GM18870 (cell line): ENCODE data around the gene OR51I2.

Experiments
- ATAC-seq: cut with Tn5 transposase; IDR thresholded peaks from one replicate; pipeline ENCODE4 v1.9.1; 2021; ENCODE audit warnings: moderate library complexity; ENCODE audit not compliant: unreplicated experiment

OR51I2 gene, protein sequence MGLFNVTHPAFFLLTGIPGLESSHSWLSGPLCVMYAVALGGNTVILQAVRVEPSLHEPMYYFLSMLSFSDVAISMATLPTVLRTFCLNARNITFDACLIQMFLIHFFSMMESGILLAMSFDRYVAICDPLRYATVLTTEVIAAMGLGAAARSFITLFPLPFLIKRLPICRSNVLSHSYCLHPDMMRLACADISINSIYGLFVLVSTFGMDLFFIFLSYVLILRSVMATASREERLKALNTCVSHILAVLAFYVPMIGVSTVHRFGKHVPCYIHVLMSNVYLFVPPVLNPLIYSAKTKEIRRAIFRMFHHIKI

DNA sequence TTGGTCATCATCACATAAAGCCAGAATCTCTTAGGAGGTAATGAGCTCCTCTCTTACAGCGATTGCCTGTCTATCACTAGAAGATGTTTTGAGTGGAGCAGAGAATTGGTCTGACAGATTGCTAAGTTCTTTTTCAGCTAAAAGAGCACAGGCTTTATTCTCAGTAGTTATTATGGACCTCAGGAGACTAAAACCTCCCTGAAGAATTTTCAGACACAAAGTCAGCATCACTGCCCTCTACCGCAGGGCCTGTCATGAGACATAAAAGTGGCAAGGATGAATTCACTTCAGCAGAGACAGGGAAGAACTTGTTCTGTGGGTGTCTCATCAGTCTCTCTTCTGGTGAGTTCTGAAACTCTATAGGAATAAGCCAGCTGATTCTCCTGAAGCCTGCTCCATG, at the start of gene OR51I2:
TSS of gene OR51I2 (plus strand) at position 301 of the 400 bp plus-strand sequence. CDS start 4,166 bp downstream, outside the sequence.
- no peak for ATAC-seq

DNA sequence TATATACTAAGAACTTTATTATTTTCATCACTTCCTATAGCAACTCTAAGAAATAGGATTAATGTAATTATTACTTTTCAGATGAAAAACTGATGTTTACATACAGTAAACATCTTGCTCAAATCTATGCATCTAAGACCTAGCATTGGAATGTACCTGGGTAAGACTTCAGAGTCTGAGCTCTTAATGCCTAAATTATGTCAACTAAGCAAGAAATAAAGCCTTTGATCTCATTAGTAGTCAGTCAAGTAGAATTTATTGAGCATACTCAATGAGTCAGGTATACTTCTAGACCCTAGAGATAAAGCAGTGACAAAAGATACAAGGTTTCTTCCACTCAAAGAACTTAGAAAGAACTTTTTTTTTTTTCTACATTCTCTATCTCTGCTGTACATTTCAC, 44.0 kb upstream of the OR51I2 start:
- ATAC-seq = no peak

DNA sequence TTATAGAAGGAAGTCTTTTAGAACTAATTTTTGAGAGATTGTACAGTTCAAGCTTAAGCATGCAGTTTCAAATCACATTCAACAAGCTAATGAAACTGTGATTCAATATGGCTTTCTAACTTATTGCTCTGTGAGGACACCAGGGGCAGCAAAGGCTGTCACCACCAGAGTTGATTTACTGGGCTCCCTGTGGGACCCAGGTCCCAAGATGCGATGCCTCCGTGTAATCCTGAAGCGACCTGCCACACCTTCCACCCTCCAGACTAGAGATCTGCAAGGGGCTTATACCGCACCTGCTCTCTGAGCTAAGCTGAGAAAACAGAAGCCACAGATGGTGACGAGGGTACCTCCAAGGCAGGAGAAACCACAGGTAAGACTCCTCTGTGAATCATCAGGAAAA, 28.1 kb upstream of the OR51I2 start:
- no peak for ATAC-seq

DNA sequence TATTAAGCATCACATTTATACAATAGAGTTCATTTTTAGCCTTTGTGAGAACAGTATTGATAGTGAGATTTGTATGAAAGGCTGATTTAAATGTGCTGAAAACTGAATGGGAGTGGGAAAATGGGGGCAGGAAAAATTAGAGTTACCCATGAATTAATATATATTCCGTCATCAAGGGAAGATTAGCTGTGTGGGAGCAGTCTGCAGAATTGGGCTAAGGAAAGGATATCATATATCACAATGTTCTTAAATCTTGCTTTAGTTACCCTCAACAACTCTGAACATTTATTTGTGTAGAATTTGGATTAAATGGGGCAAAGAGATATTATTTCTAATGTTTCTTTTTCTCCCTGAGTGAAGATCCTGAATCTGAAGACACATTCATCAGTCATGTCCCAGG, 27.3 kb upstream of the OR51I2 start, which contains the start of gene OR51Q1:
TSS of gene OR51Q1 (plus strand) at position 301 of the 400 bp plus-strand sequence. CDS start at position 391, 90 bp downstream.
- no peak for ATAC-seq

DNA sequence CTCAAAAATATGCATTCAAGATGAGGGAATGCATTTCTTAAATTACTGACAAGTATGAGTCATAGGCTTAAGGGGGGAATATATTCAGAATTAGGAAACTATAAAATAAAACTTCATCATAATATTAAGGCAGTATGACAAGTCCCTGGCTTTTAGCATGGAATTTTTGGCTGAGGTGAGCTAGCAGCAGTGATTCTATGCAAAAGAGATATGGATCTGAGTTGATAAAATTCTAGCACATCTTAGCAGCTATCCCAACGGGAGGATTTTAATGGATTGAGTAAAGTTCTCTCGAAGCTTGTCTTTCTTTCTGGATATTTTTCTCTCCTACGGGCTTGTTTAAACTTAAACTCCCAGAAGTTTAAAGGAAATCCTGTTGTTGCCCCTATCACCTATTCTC, 26.0 kb upstream of the OR51I2 start:
- ATAC-seq = no peak

DNA sequence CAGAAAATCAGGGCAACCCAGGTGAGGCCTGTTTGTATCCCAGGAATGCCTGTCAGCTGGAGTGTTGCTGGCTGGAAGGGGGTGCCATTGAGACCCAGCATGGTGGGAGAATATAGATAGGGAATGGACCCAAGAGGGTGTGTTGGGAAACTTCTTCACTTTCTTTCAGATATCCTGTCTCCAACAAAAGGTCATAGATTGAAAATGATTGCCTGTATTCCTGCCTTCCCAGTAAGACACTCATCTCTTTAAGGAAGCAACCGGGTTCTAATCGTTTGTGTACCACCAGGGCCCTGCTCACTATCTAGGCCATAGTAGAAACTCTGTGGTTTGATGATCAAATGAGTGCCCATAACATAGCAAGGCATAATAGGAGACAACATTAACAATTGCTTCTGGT, 7.7 kb upstream of the OR51I2 start, which contains the start of gene OR51I1:
TSS of gene OR51I1 (minus strand) at position 101 of the 400 bp plus-strand sequence. CDS start at position 101, 0 bp downstream.
- ATAC-seq = no peak

DNA sequence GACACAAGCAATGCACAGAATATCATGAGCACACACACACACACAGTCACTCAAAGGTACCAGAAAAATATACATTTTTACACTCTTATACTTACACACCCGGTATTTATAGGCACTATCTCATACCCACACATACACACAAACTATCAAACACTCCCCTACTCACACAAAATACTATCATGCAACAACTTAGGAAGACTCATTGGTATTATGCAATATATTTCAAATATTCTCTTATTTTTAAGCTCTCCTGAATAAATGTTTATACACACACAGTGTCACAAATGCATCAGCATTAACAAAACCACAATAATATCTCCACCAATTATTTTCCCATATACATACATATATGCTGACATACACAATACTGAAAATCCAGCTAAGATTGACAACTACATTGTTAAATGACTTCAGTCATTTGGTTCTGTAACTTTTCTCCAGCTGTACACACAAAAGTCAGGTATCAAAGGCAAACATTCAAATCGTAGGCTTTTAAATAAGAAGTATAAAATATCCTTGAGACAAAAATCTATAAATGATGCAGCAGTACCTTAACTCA, 5.2 kb upstream of the OR51I2 start:
- ATAC-seq = no peak

DNA sequence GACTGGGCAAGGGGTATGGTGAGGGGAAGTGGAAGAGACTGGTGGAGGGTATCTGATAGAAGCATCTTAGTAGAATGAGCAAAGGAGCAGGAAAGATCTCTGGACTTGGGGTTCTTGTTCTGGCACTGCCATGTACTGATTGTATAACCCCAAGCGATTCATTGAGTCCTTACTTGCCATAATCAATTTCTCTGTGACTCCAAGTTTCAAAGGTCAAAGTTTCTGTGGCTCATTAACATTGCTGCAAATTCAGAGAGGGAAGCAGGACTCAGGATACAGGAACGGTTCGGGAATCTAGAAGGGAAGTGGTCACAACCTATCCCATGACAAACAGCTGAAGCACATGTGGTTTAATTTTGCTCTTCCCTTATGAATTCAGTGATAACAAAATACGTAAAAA, 309 bp downstream of the OR51I2 start:
- no peak for ATAC-seq

DNA sequence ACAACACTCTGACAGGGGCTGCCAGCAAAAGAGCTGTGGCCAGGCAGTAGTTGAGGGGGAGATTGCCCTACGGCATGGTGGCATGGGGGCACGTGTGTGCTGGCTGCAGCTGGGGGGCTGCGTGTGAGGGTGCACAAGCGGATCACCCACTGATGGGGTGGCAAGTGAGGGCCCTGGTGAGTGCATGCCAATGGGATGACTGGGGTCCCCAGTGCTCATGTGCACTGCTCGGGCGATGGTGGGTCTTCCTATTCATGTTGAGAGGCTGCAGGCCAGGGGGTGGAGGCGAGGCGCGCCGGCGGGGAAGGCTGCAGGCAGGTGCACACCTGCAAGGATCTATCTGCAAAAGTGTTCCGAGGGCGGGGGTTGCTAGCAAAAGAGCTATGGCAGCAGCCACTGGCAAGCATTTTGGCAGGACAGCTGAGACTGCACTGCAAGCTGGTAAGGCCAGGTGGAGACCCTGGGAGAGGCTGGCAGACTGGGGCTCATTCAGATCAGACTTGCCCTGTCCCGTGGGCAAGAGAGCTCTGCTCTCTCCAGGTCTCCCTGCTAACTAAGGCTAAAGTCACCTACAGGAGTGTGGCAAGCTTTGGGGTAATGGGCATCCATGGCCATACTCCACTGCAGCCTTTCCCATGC, 12.0 kb downstream of the OR51I2 start:
- no peak for ATAC-seq

DNA sequence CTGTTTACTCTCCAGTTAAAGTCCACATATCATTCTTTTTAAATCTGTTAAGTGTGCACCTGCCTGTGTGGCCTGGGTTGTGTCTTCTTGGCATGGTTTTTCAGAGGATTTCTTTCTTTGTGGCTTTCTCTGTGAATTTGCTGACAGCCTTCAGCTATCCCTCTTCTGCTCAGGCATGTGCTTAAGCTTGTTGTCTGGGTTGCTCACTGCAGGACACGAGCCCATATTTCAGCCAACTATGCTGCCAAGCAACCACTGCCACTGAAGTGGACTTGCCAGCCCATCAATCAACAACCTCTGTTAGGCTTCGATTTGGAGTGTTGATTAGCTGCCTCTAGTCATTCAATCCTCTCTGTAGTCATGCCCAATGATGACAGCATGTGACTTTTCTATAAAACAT, 18.4 kb downstream of the OR51I2 start:
- no peak for ATAC-seq

DNA sequence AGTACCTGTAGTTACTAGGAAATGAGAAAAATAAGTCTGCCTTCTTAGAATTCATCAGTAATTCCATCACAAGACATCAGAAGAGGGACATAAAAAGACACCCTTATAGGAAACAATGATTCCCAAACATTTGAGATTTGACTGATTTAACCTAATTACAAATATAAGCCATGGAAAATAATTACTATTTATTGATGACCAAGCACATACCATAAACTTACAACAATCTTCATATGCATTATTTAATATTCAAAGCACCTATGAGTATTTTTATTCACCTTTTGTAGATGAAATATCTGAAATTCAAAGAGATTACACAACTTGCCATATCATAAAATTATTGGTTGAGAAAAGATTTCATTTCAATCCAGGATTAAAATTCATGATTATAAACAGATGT, 24.8 kb downstream of the OR51I2 start:
- no peak for ATAC-seq

DNA sequence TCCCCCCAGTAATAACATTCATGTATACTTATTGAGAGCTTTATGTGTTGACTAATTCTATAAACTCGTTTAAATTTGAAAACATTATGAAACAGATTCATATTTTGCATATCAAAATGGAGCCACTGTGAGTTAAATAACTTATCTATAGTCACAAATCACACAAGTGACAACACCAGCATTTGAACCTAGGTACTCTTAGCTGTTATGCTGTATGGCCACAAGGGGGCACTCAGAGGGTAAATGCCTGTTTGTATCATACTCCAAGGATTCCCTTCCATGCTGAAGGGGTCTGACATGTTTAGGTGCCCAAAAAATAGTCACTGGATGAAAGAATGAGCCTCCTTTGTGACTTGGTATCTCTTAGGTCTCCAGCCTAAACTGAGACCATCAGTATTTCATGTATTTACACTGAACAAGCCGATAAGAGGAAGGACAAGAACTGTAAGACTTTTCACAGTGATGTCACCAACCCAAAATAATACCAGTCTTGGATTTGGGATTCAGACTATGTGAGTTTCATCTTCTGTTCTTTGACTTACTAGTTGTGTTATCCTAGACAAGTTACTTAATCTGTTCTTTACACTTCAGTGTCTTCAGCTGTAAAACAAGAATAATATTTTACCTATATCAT, 27.2 kb downstream of the OR51I2 start:
- peak; percentile 65 for ATAC-seq

DNA sequence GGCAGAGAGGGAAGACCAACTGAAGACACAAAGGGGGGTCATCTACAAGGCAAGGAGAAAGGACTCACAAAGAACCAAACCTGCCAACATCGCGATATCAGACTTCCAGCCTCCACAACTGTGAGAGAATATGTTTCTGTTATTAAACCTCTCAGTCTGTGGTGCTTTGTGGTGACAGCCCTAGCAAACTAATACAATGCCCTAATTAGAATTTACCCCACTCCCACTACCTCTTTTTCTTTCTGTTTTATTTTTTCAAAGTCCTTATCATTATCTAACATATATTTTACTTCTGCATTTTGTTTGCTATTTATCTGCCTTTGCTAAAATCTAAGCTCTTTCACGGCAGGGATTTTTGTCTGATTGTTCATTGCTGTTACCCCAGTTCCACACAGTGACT, 36.9 kb downstream of the OR51I2 start:
- ATAC-seq = no peak

DNA sequence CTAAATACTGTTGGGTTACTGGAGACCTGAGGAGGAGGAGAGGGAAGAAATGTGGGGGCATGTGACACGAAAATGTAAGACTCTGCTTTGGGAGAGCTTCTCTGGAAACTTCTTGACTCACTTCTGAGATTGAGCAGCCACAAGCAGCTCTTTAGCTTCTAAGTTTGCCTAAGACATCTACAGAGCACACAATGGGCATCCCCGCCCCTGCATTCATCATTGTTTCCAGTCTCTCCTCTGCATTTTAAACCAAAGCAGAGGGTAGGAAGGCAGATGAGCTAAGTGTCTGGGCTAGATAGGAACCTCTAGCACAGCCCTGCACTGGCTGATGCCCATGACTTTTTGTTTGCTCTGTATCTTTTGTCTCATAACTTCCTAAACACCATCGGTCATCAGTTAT, 37.3 kb downstream of the OR51I2 start:
- ATAC-seq = no peak

DNA sequence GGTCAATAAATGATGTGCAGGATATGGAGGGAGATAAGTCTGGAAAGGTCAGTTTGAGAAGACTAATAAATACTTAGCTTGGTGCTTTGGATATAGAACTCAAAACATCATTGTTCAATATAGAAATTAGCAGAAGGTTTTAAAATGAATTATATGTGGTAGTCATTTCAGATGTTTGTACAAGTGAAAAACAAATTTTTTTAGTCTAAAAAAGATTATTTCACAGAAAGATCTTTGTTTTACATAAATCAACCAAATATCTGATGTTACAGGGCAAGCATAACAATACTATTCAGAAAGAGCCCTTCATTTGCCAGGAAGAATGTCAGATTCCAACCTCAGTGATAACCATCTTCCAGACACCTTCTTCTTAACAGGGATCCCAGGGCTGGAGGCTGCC, 39.3 kb downstream of the OR51I2 start, which contains the start of gene OR52D1:
TSS of gene OR52D1 (plus strand) at position 301 of the 400 bp plus-strand sequence. CDS start at position 323, 22 bp downstream.
- ATAC-seq = no peak

DNA sequence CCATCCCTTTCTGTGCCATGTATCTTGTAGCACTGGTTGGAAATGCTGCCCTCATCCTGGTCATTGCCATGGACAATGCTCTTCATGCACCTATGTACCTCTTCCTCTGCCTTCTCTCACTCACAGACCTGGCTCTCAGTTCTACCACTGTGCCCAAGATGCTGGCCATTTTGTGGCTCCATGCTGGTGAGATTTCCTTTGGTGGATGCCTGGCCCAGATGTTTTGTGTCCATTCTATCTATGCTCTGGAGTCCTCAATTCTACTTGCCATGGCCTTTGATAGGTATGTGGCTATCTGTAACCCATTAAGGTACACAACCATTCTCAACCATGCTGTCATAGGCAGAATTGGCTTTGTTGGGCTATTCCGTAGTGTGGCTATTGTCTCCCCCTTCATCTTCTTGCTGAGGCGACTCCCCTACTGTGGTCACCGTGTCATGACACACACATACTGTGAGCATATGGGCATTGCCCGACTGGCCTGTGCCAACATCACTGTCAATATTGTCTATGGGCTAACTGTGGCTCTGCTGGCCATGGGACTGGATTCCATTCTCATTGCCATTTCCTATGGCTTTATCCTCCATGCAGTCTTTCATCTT, 39.8 kb downstream of the OR51I2 start:
- ATAC-seq = no peak

DNA sequence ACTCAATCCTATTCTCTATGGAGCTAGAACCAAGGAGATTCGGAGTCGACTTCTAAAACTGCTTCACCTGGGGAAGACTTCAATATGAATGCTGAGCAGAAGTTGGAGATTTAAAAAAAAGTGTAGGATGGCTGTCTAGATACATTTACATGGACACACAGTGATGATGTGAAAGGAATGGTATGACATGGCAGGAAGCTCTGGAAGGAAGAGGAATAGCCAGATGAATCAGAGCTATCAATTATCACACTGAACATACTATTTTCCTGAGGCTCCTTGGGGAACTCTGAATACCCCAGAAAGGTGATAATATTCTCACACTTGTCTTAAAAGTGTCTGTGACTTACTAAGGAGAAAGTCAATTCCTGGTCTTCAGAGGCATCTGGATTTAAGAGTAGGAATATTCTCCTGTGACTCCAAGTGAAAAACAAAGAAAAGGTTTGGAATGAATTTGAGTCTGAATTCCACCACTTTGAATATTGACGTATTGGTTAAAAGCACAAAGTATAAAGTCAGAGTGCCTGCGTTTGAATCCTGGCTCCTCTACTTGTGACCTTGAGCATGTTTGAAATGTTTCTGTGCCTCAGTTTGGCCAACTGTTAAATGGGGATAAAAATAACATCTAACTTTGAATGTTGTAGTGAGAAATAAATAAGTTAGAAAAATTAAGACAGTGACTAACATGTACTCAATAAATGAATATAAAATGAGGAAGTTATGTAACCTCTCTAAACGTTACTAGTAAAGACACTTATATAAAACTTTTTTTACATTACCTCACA, 40.6 kb downstream of the OR51I2 start:
- ATAC-seq = no peak

DNA sequence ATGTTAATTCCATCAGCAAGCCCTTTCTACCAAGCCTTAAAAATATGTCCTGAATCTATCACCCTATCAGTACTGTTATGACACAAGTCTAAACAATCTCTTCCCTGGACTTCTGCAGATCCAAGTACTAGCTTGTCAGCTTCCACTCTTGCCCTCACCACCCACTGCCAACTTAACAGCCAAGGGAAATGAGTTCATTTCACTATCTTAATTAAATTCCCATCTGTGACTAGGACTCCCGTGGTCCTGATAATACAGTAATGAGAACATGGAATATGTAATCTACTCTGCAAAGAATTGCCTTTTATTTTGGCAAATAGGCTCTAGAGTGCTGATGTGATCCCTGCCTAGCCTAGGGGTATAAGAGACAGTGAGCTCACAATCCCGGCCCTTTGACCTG, 50.5 kb downstream of the OR51I2 start:
- ATAC-seq = no peak

DNA sequence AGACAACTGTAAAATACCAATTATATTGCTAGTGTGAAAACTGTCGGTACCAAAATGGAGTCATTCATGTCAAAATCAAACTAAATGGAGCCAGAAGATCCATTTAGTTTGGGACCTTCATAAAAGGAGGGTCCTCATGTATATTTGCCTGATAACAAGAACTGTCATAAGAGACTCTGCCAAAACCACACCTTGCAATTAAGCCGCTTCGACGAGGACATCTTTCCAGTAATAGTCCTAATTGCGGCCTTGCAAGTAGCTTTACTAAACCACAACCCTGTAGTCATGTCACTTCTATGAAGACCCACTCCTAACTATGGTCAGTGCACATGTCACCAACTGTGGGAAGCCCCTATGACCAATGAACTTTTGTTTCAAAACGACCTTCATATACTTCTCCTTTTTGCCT, 51.3 kb downstream of the OR51I2 start:
- no peak for ATAC-seq

DNA sequence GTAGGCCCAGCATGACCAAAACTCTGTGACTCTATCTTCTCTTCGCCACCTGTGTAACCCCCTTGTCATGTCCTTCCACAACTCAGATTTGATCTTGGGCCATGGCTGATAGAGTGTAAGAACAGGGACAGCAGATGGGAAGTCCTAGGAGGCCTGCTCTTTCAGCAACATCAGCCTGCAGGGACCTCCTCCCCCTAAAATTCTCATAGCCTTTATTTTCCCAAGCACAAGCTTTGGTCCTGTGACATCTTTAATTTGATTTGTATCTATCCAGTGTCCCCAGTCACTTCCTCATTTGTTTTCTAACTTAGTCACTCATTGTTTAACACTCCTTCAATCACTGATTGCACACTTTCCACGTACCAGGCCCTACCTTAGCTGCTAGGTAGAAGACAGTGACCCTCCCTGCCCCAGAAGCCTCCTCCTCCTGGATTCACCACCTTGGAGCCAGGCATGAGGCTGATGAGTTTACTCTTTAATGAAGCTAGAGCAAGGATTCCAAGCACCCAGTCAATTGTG, 55.3 kb downstream of the OR51I2 start:
- ATAC-seq = no peak
